Trophoblast cell (in vitro differentiated cells and primary cell): ENCODE results near the gene KANK2.

Experiments
- DNase-seq, 2 donors: peaks; one replicate each; pipeline ENCODE4 v3.0.0-alpha.2; 2016
- H2AFZ ChIP-seq: 2 replicates; pipeline ENCODE4 v1.6.1; 2013; ENCODE audit warnings: low read length, moderate library complexity, mild to moderate bottlenecking; ENCODE audit not compliant: insufficient read depth, poor library complexity
- H2AK5ac ChIP-seq: 2 replicates; pipeline ENCODE4 v1.6.1; 2013; ENCODE audit warnings: mild to moderate bottlenecking, low read length
- H2BK120ac ChIP-seq: 2 replicates; pipeline ENCODE4 v1.6.1; 2013; ENCODE audit warnings: low read length, mild to moderate bottlenecking, moderate library complexity; ENCODE audit not compliant: insufficient read depth, poor library complexity
- H2BK12ac ChIP-seq: 2 replicates; pipeline ENCODE4 v1.6.1; 2013; ENCODE audit warnings: mild to moderate bottlenecking, low read length, moderate library complexity
- H2BK5ac ChIP-seq: 2 replicates; pipeline ENCODE4 v1.6.1; 2013; ENCODE audit warnings: low read length, low read depth, moderate library complexity, mild to moderate bottlenecking; ENCODE audit not compliant: poor library complexity
- H3K14ac ChIP-seq: 2 replicates; pipeline ENCODE4 v1.6.1; 2013; ENCODE audit warnings: mild to moderate bottlenecking, low read length
- H3K18ac ChIP-seq: 2 replicates; pipeline ENCODE4 v1.6.1; 2013; ENCODE audit warnings: mild to moderate bottlenecking, low read length
- H3K23ac ChIP-seq: 2 replicates; pipeline ENCODE4 v1.6.1; 2013; ENCODE audit warnings: low read length
- H3K27ac ChIP-seq: 2 replicates; pipeline ENCODE4 v1.5.1; 2013; ENCODE audit warnings: low read depth, mild to moderate bottlenecking, inconsistent platforms, low read length, moderate library complexity
- H3K27me3 ChIP-seq: 2 replicates; pipeline ENCODE4 v1.6.1; 2013; ENCODE audit warnings: inconsistent platforms, mild to moderate bottlenecking, low read length, moderate library complexity; ENCODE audit not compliant: insufficient read depth
- H3K36me3 ChIP-seq, 2 experiments: 1 replicate in 1 of 2; 2 replicates in 1 of 2; pipeline ENCODE4 v1.6.1; 2013; ENCODE audit warnings: low read length in 2 of 2, mild to moderate bottlenecking in 2 of 2, moderate library complexity in 1 of 2; ENCODE audit not compliant: insufficient read depth in 2 of 2, control insufficient read depth in 1 of 2
- H3K4ac ChIP-seq: 2 replicates; pipeline ENCODE4 v1.6.1; 2013; ENCODE audit warnings: low read depth, mild to moderate bottlenecking, low read length, moderate library complexity
- H3K4me1 ChIP-seq, 2 experiments: 1 replicate in 1 of 2; 2 replicates in 1 of 2; pipeline ENCODE4 v1.6.1; 2013; ENCODE audit warnings: low read length in 2 of 2, mild to moderate bottlenecking in 2 of 2, moderate library complexity in 1 of 2; ENCODE audit not compliant: insufficient read depth in 2 of 2, control insufficient read depth in 1 of 2
- H3K4me2 ChIP-seq: 2 replicates; pipeline ENCODE4 v1.6.1; 2013; ENCODE audit warnings: inconsistent platforms, mild to moderate bottlenecking, low read length, moderate library complexity
- H3K4me3 ChIP-seq: 2 replicates; pipeline ENCODE4 v1.5.1; 2013; ENCODE audit warnings: mild to moderate bottlenecking, low read depth, low read length, inconsistent platforms
- H3K79me1 ChIP-seq: one replicate; pipeline ENCODE4 v1.6.1; 2013; ENCODE audit warnings: low read length
- H3K79me2 ChIP-seq: 2 replicates; pipeline ENCODE4 v1.6.1; 2013; ENCODE audit warnings: low read length, mild to moderate bottlenecking; ENCODE audit not compliant: control insufficient read depth, insufficient read depth, poor library complexity
- H3K9ac ChIP-seq: 2 replicates; pipeline ENCODE4 v1.6.1; 2013; ENCODE audit warnings: mild to moderate bottlenecking, low read length
- H3K9me3 ChIP-seq: 2 replicates; pipeline ENCODE4 v1.6.1; 2013; ENCODE audit warnings: low read depth, mild to moderate bottlenecking, control low read depth, inconsistent platforms, low read length; ENCODE audit not compliant: insufficient read depth
- H4K12ac ChIP-seq: 2 replicates; pipeline ENCODE4 v1.6.1; 2013; ENCODE audit warnings: low read depth, mild to moderate bottlenecking, low read length, moderate library complexity
- H4K8ac ChIP-seq: 2 replicates; pipeline ENCODE4 v1.6.1; 2013; ENCODE audit warnings: low read depth, mild to moderate bottlenecking, low read length, moderate library complexity
- H4K91ac ChIP-seq: one replicate; pipeline ENCODE4 v1.6.1; 2013; ENCODE audit warnings: low read depth, mild to moderate bottlenecking, low read length, moderate library complexity
- WGBS: extraction: QIAGEN DNeasy Blood & Tissue Kit; methylation state at CpG from one replicate; pipeline ENCODE4 v1.1.7; 2013; ENCODE audit warnings: missing lambda C conversion rate; ENCODE audit not compliant: insufficient read length, insufficient coverage; ENCODE audit errors: extremely low coverage; 5-methylcytosine and 5-hydroxymethylcytosine counted together

The KANK2 gene

GRCh38 chr19:11198769-11199424 lies 1.6 kb upstream of the KANK2 start:
- Histone ChIP-seq H3K9ac (no peak overlapping the region), H3K4me1 (peaks cover 2 to 11% of the 10 kb centered on the region in 2 experiments), H3K36me3 (peaks cover 6 to 11% of the 10 kb centered on the region in 2 experiments), H3K27ac (no peak overlapping the region), H2AK5ac (no peak overlapping the region), H4K8ac (no peak overlapping the region), H3K14ac (no peak overlapping the region), H3K4ac (no peak overlapping the region), H3K27me3 (no peaks in the 10 kb centered on the region), H3K9me3 (peaks cover 2% of the 10 kb centered on the region), H2BK12ac (peak overlapping the region; percentile 27), H3K4me2 (no peak overlapping the region), H2BK5ac (no peak overlapping the region), H4K91ac (no peak overlapping the region), H3K4me3 (no peak overlapping the region), H4K12ac (no peak overlapping the region), H3K23ac (no peak overlapping the region), H3K18ac (no peak overlapping the region), H3K79me2 (peaks cover 5% of the 10 kb centered on the region), H2BK120ac (no peak overlapping the region), H3K79me1 (peaks cover 5% of the 10 kb centered on the region), H2AFZ (no peak overlapping the region)
- no CpG with 5 or more reads among the region's 7 CpGs for WGBS
- peak in 1 of 2 donors; percentile 16 for DNase-seq

- no peak overlapping the region for H3K4me3 ChIP-seq
- H2BK12ac ChIP-seq, result no peak overlapping the region
- no peak overlapping the region for H3K18ac ChIP-seq
- H2AK5ac ChIP-seq, result no peak overlapping the region
- WGBS, result no CpG with 5 or more reads among the region's 7 CpGs
- no peaks in the 10 kb centered on the region for H3K27me3 ChIP-seq
- no peak overlapping the region for H3K9ac ChIP-seq
- peak overlapping the region; percentile 63 for H3K4me2 ChIP-seq
- no peak overlapping the region for H4K12ac ChIP-seq
- H4K8ac ChIP-seq, result no peak overlapping the region
- no peak overlapping the region for H2BK5ac ChIP-seq
- peaks cover 13 to 19% of the 10 kb centered on the region in 2 experiments for H3K36me3 ChIP-seq
- peaks cover 5% of the 10 kb centered on the region for H3K79me1 ChIP-seq
- H4K91ac ChIP-seq, result no peak overlapping the region
- no peak overlapping the region for H3K14ac ChIP-seq
- H3K27ac ChIP-seq, result peak overlapping the region; percentile 87
- peaks cover 2 to 9% of the 10 kb centered on the region in 2 experiments for H3K4me1 ChIP-seq
- DNase-seq, result no peak
- no peak overlapping the region for H2BK120ac ChIP-seq
- H3K23ac ChIP-seq, result no peak overlapping the region
- H2AFZ ChIP-seq, result no peak overlapping the region
- H3K79me2 ChIP-seq, result peaks cover 5% of the 10 kb centered on the region
- H3K4ac ChIP-seq, result no peak overlapping the region
- H3K9me3 ChIP-seq, result peaks cover 2% of the 10 kb centered on the region
Observed at GRCh38 chr19:11198175-11198534, 810 bp upstream of the KANK2 start.

DNA sequence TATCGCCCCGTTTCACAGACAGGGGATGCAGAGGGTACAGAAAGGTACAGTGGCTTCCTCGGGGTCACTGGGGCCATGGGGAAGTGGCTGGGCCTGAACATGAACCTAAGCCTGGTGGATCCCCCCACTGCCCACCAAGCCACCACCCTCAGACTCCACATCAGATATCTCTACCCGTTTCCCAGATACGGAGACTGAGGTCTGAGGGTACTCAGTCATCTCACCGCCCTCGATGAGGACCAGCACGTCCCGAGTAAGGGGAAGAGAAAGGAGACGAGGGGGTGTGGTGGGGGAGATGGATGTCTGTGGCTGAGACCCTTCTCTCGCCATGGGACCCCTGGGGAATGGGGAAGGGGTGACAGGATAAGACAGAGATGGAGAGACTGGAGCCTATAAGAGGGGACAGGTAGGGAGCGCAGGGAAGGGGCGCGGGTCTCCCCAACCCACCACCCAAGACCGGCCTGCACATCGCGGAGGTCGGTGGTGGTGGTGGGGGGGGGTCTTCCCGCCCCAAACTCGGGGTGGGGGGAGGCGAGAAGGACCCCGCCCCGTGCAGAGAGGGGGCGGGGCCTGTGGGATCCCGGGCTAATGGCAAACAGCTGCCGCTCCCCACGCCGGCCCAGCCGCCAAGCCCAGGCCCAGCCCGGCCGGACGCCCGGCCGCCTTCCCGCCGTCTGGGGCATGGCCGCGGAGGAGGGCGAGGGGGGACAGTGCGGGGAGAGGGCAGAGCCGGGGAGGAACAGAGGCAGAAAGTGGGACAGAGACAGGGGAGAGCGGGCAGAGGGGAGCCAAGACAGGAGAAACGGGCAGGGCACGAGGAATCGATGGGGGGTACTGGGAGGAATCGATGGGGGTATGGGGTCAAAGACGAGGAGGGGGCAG lies 698 bp downstream of the KANK2 start:
- DNase-seq, result no peak
- Histone ChIP-seq H3K27me3 (no peaks in the 10 kb centered on the region), H3K4me2 (peak overlapping the region; percentile 98), H2BK120ac (peak overlapping the region; percentile 83), H2AFZ (peak overlapping the region; percentile 79), H3K9ac (peak overlapping the region; percentile 93), H4K8ac (peak overlapping the region; percentile 64), H3K4ac (peak overlapping the region; percentile 78), H3K79me2 (peaks cover 5% of the 10 kb centered on the region), H3K18ac (peak overlapping the region; percentile 92), H3K9me3 (peaks cover 2% of the 10 kb centered on the region), H3K79me1 (peaks cover 5% of the 10 kb centered on the region), H2BK5ac (peak overlapping the region; percentile 66), H2AK5ac (peak overlapping the region; percentile 53), H3K4me1 (peaks cover 2 to 9% of the 10 kb centered on the region in 2 experiments), H3K4me3 (peak overlapping the region; percentile 80), H3K36me3 (peaks cover 20 to 21% of the 10 kb centered on the region in 2 experiments), H2BK12ac (peak overlapping the region; percentile 60), H4K91ac (peak overlapping the region; percentile 81), H3K27ac (peak overlapping the region; percentile 60), H4K12ac (peak overlapping the region; percentile 73), H3K23ac (no peak overlapping the region), H3K14ac (peak overlapping the region; percentile 86)
- WGBS, result no CpG with 5 or more reads among the region's 47 CpGs

GRCh38 chr19:11195681-11196080 lies 1.7 kb downstream of the KANK2 start:
- no peak overlapping the region for H3K27ac ChIP-seq
- DNase-seq, result no peak
- H3K4ac ChIP-seq, result no peak overlapping the region

More at GRCh38 chr19:11195681-11196080, 1.7 kb downstream of the KANK2 start:
- Histone ChIP-seq H3K27me3 (no peaks in the 10 kb centered on the region), H3K18ac (no peak overlapping the region), H3K79me2 (peaks cover 5% of the 10 kb centered on the region), H3K23ac (no peak overlapping the region), H3K9ac (no peak overlapping the region), H2AK5ac (no peak overlapping the region), H3K36me3 (peaks cover 16 to 24% of the 10 kb centered on the region in 2 experiments), H2BK5ac (no peak overlapping the region), H3K14ac (no peak overlapping the region), H2BK12ac (no peak overlapping the region), H3K4me2 (no peak overlapping the region), H4K8ac (no peak overlapping the region), H2AFZ (no peak overlapping the region), H3K4me1 (peaks cover 2 to 9% of the 10 kb centered on the region in 2 experiments), H3K79me1 (peaks cover 5% of the 10 kb centered on the region), H2BK120ac (no peak overlapping the region), H4K12ac (no peak overlapping the region), H3K4me3 (no peak overlapping the region), H4K91ac (no peak overlapping the region), H3K9me3 (peaks cover 2% of the 10 kb centered on the region)
- WGBS, result no CpG with 5 or more reads among the region's 12 CpGs
